Left ventricle myocardium inferior (tissue), 1 donor: ENCODE results near the gene PCBP3. TPM values are rescaled to one million over a fixed set of nuclear protein-coding genes. Genes with fewer than 3 reads are reported as not detected.

ENCODE experiments used
- DNase-seq: peaks from one replicate; pipeline ENCODE4 v3.0.0-alpha.2; 2020
- H3K27ac ChIP-seq: fragments of 200-600 bp; replicated peaks from 2 replicates; pipeline ENCODE4 v1.8.0; 2021
- H3K27me3 ChIP-seq: fragments of 200-600 bp; 2 replicates; pipeline ENCODE4 v1.8.0; 2021; ENCODE audit warnings: low read depth
- H3K36me3 ChIP-seq: fragments of 200-600 bp; 2 replicates; pipeline ENCODE4 v1.8.0; 2021
- H3K4me1 ChIP-seq: fragments of 200-600 bp; 2 replicates; pipeline ENCODE4 v1.8.0; 2021
- H3K4me3 ChIP-seq: fragments of 200-600 bp; 2 replicates; pipeline ENCODE4 v1.8.0; 2021; ENCODE audit warnings: mild to moderate bottlenecking, moderate library complexity
- H3K9me3 ChIP-seq: fragments of 200-600 bp; replicated peaks from 2 replicates; pipeline ENCODE4 v1.8.0; 2021
- CTCF ChIP-seq: fragments of 200-600 bp; IDR thresholded peaks from 2 replicates; pipeline ENCODE4 v1.8.0; 2021; ENCODE audit warnings: antibody characterized with exemption, mild to moderate bottlenecking, borderline replicate concordance
- intact Hi-C: fragments of 100-400 bp; cut with micrococcal nuclease; formaldehyde crosslinking; loops from one replicate; pipeline ENCODE4 v1.11.0; 2022
- total RNA-seq: library from RNA; stranded (reverse); fragmentation: NEBNext Ultra II Directional; extraction: Animal tissue kit (Norgen Biotek cat#: 25700); gene quantifications from one replicate; pipeline ENCODE4 v1.2.1, GENCODE V29; 2021
- donor health status: DM: no; HTN: yes; CAD: no; lungs with severe emphysema.

The PCBP3 gene
- total RNA-seq, 1 donor from 2014 or later, result 2.9 TPM

- TF ChIP-seq CTCF, result no peak
- no peaks in the 10 kb centered on the region for H3K9me3 ChIP-seq
- no peak for DNase-seq
- no peak overlapping the region for H3K4me3 ChIP-seq
- H3K4me1 ChIP-seq, result no peaks in the 10 kb centered on the region
- no peaks in the 10 kb centered on the region for H3K36me3 ChIP-seq
- H3K27ac ChIP-seq, result no peak overlapping the region
- H3K27me3 ChIP-seq, result peaks cover 31% of the 10 kb centered on the region
- intact Hi-C loops, result no loop called here
Observed at GRCh38 chr21:45861156-45861870, 217.8 kb downstream of the PCBP3 start.

GRCh38 chr21:45862543-45863207, 219.2 kb downstream of the PCBP3 start:
- Histone ChIP-seq H3K27ac (no peak overlapping the region), H3K36me3 (no peaks in the 10 kb centered on the region), H3K27me3 (peaks cover 38% of the 10 kb centered on the region), H3K9me3 (no peaks in the 10 kb centered on the region), H3K4me3 (no peak overlapping the region), H3K4me1 (no peaks in the 10 kb centered on the region)
- no peak for TF ChIP-seq CTCF
- DNase-seq, result no peak
- intact Hi-C loops, result no loop called here

- no peaks in the 10 kb centered on the region for H3K9me3 ChIP-seq
- H3K4me1 ChIP-seq, result no peaks in the 10 kb centered on the region
- TF ChIP-seq CTCF, result no peak
- no peak for DNase-seq
- no peak overlapping the region for H3K27ac ChIP-seq
- H3K27me3 ChIP-seq, result peaks cover 36% of the 10 kb centered on the region
- intact Hi-C loops, result no loop called here
- H3K36me3 ChIP-seq, result no peaks in the 10 kb centered on the region
- H3K4me3 ChIP-seq, result no peak overlapping the region
Observed at GRCh38 chr21:45863267-45863666, 219.7 kb downstream of the PCBP3 start.

- H3K36me3 ChIP-seq, result no peaks in the 10 kb centered on the region
- no peak overlapping the region for H3K27ac ChIP-seq
- H3K4me1 ChIP-seq, result no peaks in the 10 kb centered on the region
- intact Hi-C loops, result no loop called here
- H3K4me3 ChIP-seq, result no peak overlapping the region
- peaks cover 34% of the 10 kb centered on the region for H3K27me3 ChIP-seq
- DNase-seq, result no peak
- no peaks in the 10 kb centered on the region for H3K9me3 ChIP-seq
- TF ChIP-seq CTCF, result no peak
Observed at GRCh38 chr21:45863751-45864150, 220.2 kb downstream of the PCBP3 start.

GRCh38 chr21:45864436-45864835, 220.9 kb downstream of the PCBP3 start:
- Histone ChIP-seq H3K36me3 (no peaks in the 10 kb centered on the region), H3K4me3 (no peak overlapping the region), H3K27ac (no peak overlapping the region), H3K9me3 (no peaks in the 10 kb centered on the region), H3K27me3 (peaks cover 39% of the 10 kb centered on the region), H3K4me1 (no peaks in the 10 kb centered on the region)
- no peak for TF ChIP-seq CTCF
- intact Hi-C loops, result no loop called here
- no peak for DNase-seq
